BLaER1 (cell line): Measurements from ENCODE around the gene A2M.

Source experiments
- H3K27ac ChIP-seq: shearing (Covaris generic); formaldehyde crosslinking; 2 replicates; pipeline ENCODE4 v1.8.1; 2022
- H3K27me3 ChIP-seq: shearing (Covaris generic); formaldehyde crosslinking; 2 replicates; pipeline ENCODE4 v1.8.1; 2022
- H3K36me3 ChIP-seq: shearing (Covaris generic); formaldehyde crosslinking; 2 replicates; pipeline ENCODE4 v1.8.1; 2022
- H3K4me1 ChIP-seq: shearing (Covaris generic); formaldehyde crosslinking; 2 replicates; pipeline ENCODE4 v1.8.1; 2022
- H3K4me2 ChIP-seq: shearing (Covaris generic); formaldehyde crosslinking; 2 replicates; pipeline ENCODE4 v1.8.1; 2022
- H3K4me3 ChIP-seq: shearing (Covaris generic); formaldehyde crosslinking; 2 replicates; pipeline ENCODE4 v1.8.1; 2022
- H3K9ac ChIP-seq: shearing (Covaris generic); formaldehyde crosslinking; 2 replicates; pipeline ENCODE4 v1.8.1; 2022
- H3K9me3 ChIP-seq: shearing (Covaris generic); formaldehyde crosslinking; 2 replicates; pipeline ENCODE4 v1.8.1; 2022
- H4K20me1 ChIP-seq: shearing (Covaris generic); formaldehyde crosslinking; 2 replicates; pipeline ENCODE4 v1.8.1; 2022
- Cebpa-rat ChIP-seq: shearing (Covaris generic); IDR thresholded peaks from 2 replicates; pipeline ENCODE4 v1.8.1; 2022

A2M gene

DNA sequence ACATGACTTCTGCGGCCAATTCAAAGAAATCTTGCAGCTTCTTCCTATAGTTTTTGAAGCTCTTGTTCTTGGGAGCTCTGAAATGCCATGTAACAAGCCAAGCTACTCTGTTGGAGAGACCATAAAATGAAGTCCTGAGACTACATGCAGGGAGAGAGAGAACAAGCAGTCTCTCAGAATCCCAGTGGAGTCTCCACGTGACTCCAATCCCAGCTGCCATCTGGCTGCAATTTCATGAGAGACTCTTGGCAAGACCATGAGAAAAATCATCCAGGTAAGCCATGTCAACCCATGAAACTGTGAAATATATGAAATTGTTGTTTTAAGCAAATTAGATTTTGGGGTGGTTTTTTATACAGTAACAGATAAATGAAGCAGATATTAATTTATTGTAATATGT lies 72.0 kb downstream of the A2M start:
- no peaks in the 10 kb centered on the region for H4K20me1 ChIP-seq
- H3K4me2 ChIP-seq: no peak overlapping the region
- TF ChIP-seq Cebpa-rat: no peak
- H3K9ac ChIP-seq: no peak overlapping the region
- H3K36me3 ChIP-seq: no peaks in the 10 kb centered on the region
- H3K4me1 ChIP-seq: peaks cover 5% of the 10 kb centered on the region; the same call in 1 of the 2 replicates
- no peak overlapping the region for H3K27ac ChIP-seq
- H3K27me3 ChIP-seq: no peaks in the 10 kb centered on the region
- H3K4me3 ChIP-seq: no peak overlapping the region
- peaks cover 6% of the 10 kb centered on the region; the same call in 1 of the 2 replicates for H3K9me3 ChIP-seq

DNA sequence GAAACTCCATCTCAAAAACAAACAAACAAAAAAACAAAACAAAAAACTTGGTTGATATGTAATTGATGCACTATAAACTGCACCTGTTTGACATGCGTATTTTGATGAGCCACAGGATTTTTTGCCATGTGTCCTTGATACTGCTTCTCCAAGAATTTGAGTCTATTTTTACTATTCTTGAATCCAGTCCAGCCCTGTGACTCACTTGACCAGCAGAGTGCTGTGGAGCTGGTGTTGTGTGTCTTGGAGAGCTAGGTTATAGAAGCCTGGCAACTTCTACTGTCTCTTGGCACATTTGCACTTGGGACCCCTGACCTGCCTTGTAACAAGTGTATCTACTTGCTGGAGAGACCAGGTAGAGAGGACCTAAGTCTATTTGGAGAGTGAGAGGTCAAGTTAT lies 74.4 kb downstream of the A2M start:
- no peak overlapping the region for H3K9ac ChIP-seq
- H3K4me2 ChIP-seq: no peak overlapping the region
- no peaks in the 10 kb centered on the region for H3K27me3 ChIP-seq
- no peaks in the 10 kb centered on the region for H3K4me1 ChIP-seq
- no peak overlapping the region for H3K4me3 ChIP-seq
- no peak for TF ChIP-seq Cebpa-rat
- H4K20me1 ChIP-seq: no peaks in the 10 kb centered on the region
- H3K27ac ChIP-seq: no peak overlapping the region
- peaks cover 6% of the 10 kb centered on the region; the same call in 1 of the 2 replicates for H3K9me3 ChIP-seq
- H3K36me3 ChIP-seq: no peaks in the 10 kb centered on the region

DNA sequence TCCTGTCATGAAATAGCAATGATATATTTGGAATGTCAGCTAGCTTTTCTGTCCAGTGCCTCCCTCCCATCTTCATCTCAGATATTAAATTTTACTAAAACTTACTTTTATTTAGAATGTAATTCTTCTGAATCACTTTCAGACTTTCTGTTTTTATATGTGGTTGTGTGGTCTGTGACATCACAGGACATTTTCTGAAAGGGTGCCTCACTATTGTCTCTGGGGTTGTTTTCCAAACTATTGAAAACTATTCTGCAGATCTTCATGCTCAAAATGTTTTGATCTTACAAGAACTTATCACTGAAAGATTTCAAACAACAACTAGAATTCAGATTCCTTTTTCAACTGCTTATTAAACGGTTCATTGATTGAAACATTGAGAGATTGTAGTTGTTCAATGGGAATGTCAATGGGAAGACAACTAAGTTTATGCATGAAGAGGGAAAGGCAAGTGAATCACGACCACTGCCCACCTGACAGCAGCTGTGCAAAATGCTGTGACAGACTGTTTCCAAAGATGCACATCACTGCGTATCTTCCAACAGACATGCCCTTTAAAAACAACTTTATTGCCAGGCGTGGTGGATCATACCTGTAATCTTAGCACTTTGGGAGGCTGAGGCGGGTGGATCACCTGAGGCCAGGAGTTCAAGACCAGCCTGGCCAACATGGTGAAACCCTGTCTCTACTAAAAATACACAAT lies 75.1 kb downstream of the A2M start:
- no peaks in the 10 kb centered on the region for H4K20me1 ChIP-seq
- H3K4me2 ChIP-seq: no peak overlapping the region
- no peaks in the 10 kb centered on the region for H3K36me3 ChIP-seq
- no peak overlapping the region for H3K4me3 ChIP-seq
- no peak for TF ChIP-seq Cebpa-rat
- no peak overlapping the region for H3K9ac ChIP-seq
- H3K9me3 ChIP-seq: peaks cover 2% of the 10 kb centered on the region; the same call in 1 of the 2 replicates
- no peaks in the 10 kb centered on the region for H3K4me1 ChIP-seq
- H3K27me3 ChIP-seq: no peaks in the 10 kb centered on the region
- H3K27ac ChIP-seq: no peak overlapping the region

DNA sequence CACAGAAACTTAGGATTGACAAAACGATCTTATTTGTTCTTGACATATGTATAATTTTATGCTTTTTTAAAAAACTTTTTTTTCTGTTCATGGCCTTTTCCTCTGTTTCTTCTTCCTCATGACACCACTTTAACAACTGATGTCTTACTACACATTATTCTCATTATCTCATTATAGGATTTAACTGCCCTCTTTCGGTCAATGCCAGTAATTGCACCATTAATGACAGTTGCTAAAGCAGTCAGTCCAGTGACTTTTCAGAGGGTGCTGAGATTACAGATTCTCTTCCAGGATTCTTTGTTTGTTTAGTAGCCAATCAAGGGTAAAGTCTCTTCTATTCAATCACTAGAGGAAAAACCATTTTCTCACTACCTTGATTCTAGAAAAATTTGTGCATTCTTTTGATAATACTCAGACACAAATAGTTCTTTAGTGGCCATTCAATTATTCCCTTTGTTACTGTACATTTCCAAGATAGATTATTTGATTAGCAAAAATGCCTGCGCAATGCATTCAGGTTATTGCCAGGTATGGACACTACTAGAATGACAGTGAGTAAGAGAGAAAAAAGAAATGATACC lies 76.2 kb downstream of the A2M start:
- H3K27ac ChIP-seq: no peak overlapping the region
- H3K9me3 ChIP-seq: no peaks in the 10 kb centered on the region
- no peak for TF ChIP-seq Cebpa-rat
- no peaks in the 10 kb centered on the region for H4K20me1 ChIP-seq
- H3K4me3 ChIP-seq: no peak overlapping the region
- H3K27me3 ChIP-seq: no peaks in the 10 kb centered on the region
- no peaks in the 10 kb centered on the region for H3K4me1 ChIP-seq
- no peak overlapping the region for H3K9ac ChIP-seq
- H3K36me3 ChIP-seq: no peaks in the 10 kb centered on the region
- no peak overlapping the region for H3K4me2 ChIP-seq

DNA sequence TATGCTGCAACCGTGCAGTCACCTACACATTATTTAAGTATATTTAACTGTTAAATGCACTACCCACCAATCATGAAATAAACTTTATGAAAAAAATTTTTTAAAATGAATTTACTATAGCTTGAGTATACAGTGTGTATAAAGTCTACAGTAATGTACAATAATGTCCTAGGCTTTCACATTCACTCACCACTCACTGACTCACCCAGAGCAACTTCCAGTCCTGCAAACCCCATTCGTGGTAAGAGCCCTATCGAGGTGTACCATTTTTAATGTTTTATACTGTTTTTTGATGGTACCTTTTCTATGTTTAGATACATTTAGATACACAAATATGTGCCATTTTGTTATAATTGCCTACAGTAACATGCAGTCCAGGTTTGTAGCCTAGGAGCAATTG lies 78.3 kb downstream of the A2M start:
- no peak overlapping the region for H3K4me3 ChIP-seq
- no peak overlapping the region for H3K27ac ChIP-seq
- no peaks in the 10 kb centered on the region for H3K4me1 ChIP-seq
- H3K9me3 ChIP-seq: no peaks in the 10 kb centered on the region
- H4K20me1 ChIP-seq: no peaks in the 10 kb centered on the region
- H3K4me2 ChIP-seq: no peak overlapping the region
- H3K36me3 ChIP-seq: no peaks in the 10 kb centered on the region
- no peaks in the 10 kb centered on the region for H3K27me3 ChIP-seq
- H3K9ac ChIP-seq: no peak overlapping the region
- no peak for TF ChIP-seq Cebpa-rat

DNA sequence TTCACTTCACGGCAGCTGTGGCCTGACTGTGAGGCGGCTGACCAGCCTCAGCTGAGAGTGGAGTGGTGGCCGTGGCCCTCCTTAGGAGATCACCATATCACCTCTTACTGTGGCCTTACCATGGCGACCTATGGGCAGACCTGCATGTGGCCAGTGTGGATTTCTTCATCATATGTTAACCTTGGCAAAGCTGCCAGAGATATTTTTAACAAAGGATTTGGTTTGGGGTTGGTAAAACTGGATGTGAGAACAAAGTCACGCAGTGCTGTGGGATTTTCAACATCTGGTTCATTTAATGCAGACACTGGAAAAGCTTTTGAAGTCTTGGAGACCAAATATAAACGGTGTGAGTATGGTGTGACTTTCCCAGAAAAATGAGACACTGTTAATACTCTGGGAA lies 79.5 kb downstream of the A2M start:
- H3K4me3 ChIP-seq: no peak overlapping the region
- no peaks in the 10 kb centered on the region for H3K36me3 ChIP-seq
- no peaks in the 10 kb centered on the region for H3K4me1 ChIP-seq
- H3K9ac ChIP-seq: no peak overlapping the region
- H3K27me3 ChIP-seq: no peaks in the 10 kb centered on the region
- H3K4me2 ChIP-seq: no peak overlapping the region
- H3K9me3 ChIP-seq: no peaks in the 10 kb centered on the region
- no peaks in the 10 kb centered on the region for H4K20me1 ChIP-seq
- no peak for TF ChIP-seq Cebpa-rat
- H3K27ac ChIP-seq: no peak overlapping the region

DNA sequence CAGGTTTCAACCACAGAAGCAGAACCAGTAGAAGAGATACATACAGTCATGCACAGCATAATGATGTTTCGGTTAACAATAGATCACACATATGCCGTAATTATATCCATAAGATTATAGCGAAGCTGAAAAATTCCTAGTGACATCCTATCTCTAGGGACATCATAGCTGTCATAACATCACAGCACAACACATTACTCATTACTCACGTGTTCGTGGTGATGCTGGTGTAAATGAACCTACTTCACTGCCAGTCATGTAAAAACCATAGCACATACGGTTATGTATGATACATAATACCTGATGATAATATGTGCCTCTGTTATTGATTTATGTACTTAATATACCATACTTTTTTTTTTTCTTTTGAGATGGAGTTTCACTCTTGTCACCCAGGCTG lies 81.6 kb downstream of the A2M start:
- Histone ChIP-seq H3K4me3 (no peak overlapping the region), H3K9me3 (no peaks in the 10 kb centered on the region), H3K4me1 (no peaks in the 10 kb centered on the region), H3K9ac (no peak overlapping the region), H3K36me3 (no peaks in the 10 kb centered on the region), H4K20me1 (no peaks in the 10 kb centered on the region), H3K27me3 (no peaks in the 10 kb centered on the region), H3K4me2 (no peak overlapping the region), H3K27ac (no peak overlapping the region)
- no peak for TF ChIP-seq Cebpa-rat

DNA sequence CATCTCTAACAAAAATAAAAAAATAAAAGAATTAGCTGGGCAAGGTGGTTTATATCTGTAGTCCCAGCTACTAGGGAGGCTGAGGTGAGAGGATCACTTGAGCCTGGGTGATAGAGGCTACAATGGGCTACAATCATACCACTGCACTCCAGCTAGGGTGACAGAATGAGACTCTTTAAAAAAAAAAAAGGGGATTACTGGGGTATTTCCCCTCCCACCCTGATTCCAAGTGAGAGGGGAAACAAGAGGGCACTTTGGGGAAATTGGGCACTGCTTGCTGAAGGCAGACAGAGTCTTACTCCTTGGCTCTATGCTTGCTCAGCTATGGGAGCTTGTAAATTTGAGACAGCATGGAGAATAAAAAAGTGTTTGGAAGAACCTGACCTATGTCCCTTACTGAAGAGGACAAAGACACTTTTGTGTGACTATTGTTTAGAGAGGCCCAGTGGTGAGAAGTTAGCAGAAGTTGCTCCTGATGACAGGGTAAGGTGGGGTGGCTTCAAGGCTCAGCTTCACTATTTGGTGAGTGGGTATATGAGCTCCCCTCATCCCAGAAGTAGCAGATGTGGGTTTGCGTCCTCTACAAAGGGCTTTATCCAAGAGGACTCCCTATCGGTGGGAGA lies 82.3 kb downstream of the A2M start:
- Histone ChIP-seq H3K4me3 (no peak overlapping the region), H3K4me2 (no peak overlapping the region), H3K9ac (no peak overlapping the region), H3K9me3 (no peaks in the 10 kb centered on the region), H3K4me1 (no peaks in the 10 kb centered on the region), H4K20me1 (no peaks in the 10 kb centered on the region), H3K36me3 (no peaks in the 10 kb centered on the region), H3K27ac (no peak overlapping the region), H3K27me3 (no peaks in the 10 kb centered on the region)
- TF ChIP-seq Cebpa-rat: no peak

DNA sequence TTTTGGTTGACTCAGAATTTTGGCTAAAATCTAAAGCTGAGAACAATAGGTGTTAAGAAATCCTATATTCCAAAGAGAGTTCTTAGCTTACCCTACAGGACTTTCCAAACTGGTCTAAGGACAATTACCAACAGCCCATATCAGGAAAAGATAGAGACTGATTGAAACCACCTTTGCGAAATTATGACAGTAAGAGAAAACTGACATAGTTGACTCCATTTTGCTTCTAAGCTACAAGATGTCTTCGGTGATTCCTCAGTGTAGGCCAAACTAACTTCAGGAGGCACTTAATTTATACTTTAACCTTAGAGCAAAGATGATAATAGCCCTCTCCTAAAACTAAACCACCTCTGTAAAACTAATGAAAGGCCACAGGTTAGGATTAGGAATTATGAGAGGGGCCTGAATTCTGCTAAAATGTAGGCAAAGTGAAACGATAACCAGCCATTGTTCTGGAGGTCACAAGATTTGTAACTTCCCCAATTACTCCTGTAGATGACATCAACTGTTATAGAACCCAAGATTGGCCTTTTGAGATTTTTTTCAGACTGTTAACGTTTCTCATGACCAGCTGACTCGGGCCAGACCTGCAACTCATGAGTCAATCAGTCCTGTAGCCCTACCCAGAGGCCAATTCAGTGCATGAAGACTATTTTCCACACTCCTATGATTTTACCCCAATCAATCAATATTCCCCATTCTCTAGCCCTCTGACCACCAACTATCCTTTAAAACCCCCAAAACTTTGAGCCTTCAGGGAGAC lies 83.3 kb downstream of the A2M start:
- H3K36me3 ChIP-seq: no peaks in the 10 kb centered on the region
- H3K9me3 ChIP-seq: no peaks in the 10 kb centered on the region
- TF ChIP-seq Cebpa-rat: no peak
- no peak overlapping the region for H3K9ac ChIP-seq
- no peaks in the 10 kb centered on the region for H3K27me3 ChIP-seq
- H3K27ac ChIP-seq: no peak overlapping the region
- no peaks in the 10 kb centered on the region for H3K4me1 ChIP-seq
- H4K20me1 ChIP-seq: no peaks in the 10 kb centered on the region
- no peak overlapping the region for H3K4me2 ChIP-seq
- no peak overlapping the region for H3K4me3 ChIP-seq

DNA sequence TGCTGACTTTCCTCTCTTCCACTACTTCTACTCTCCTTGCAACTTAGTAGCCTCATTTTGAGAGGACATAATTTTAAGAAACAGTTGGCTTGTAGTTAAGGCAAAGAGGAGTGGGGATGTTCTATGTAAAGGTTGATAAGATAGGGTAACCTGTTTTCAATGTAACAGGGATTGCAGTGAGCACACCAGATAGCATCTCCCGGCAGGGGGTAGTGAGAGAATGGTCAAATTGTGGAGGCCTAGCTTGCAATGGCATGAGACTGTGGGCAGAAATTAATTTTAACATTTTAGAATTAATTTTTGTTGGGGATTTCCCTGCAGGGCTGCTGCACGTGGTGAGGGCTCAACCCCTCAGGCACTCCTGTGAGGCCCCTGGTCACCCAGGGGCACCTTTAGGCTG lies 84.9 kb downstream of the A2M start:
- no peak for TF ChIP-seq Cebpa-rat
- H3K27me3 ChIP-seq: no peaks in the 10 kb centered on the region

More for the DNA sequence above, 84.9 kb downstream of the A2M start:
- H3K4me3 ChIP-seq: no peak overlapping the region
- H3K27ac ChIP-seq: no peak overlapping the region
- H3K4me1 ChIP-seq: no peaks in the 10 kb centered on the region
- no peaks in the 10 kb centered on the region for H3K9me3 ChIP-seq
- no peak overlapping the region for H3K9ac ChIP-seq
- no peak overlapping the region for H3K4me2 ChIP-seq
- H4K20me1 ChIP-seq: no peaks in the 10 kb centered on the region
- no peaks in the 10 kb centered on the region for H3K36me3 ChIP-seq
